CD8-positive, alpha-beta memory T cell (primary cell): ENCODE data around the gene TBC1D2. TPM values are rescaled to one million over a fixed set of nuclear protein-coding genes. Genes with fewer than 3 reads are reported as not detected.
"Not testable (repeated sequence)": the region's sequence is repeated elsewhere in the genome, so short reads cannot be mapped to it uniquely, and the experiment has no call there.

Source experiments
- CTCF ChIA-PET: fragments of 350-600 bp; sonication (Branson Sonifier 250); formaldehyde crosslinking; loops from one replicate; lab custom pipeline; 2021; ENCODE audit warnings: antibody characterized with exemption; lab: Charles Lee
- POLR2A ChIA-PET: fragments of 350-600 bp; sonication (Branson Sonifier 250); formaldehyde crosslinking; loops from one replicate; lab custom pipeline; 2021; ENCODE audit warnings: antibody characterized with exemption; lab: Charles Lee
- DNase-seq, 5 donors: peaks; one replicate each; pipeline versions ENCODE4 v3.0.0 to v3.0.0-alpha.2; 2020 to 2022; ENCODE audit warnings: mixed read lengths in 1 of 5
- H3K27ac ChIP-seq: one replicate; pipeline ENCODE4 v1.7.0; 2013; ENCODE audit warnings: low read depth, mild to moderate bottlenecking, low read length, moderate library complexity
- H3K27me3 ChIP-seq: 2 replicates; pipeline ENCODE4 v1.7.0; 2013; ENCODE audit warnings: low read length, mild to moderate bottlenecking; ENCODE audit not compliant: insufficient read depth, poor library complexity, severe bottlenecking
- H3K36me3 ChIP-seq: 2 replicates; pipeline ENCODE4 v1.7.0; 2013; ENCODE audit warnings: mild to moderate bottlenecking, low read length, moderate library complexity; ENCODE audit not compliant: insufficient read depth
- H3K4me1 ChIP-seq: 2 replicates; pipeline ENCODE4 v1.7.0; 2013; ENCODE audit warnings: mild to moderate bottlenecking, low read length, moderate library complexity; ENCODE audit not compliant: insufficient read depth
- H3K4me3 ChIP-seq: 2 replicates; pipeline ENCODE4 v1.7.0; 2013; ENCODE audit warnings: mild to moderate bottlenecking, low read length
- H3K9me3 ChIP-seq: 2 replicates; pipeline ENCODE4 v1.7.0; 2013; ENCODE audit warnings: mild to moderate bottlenecking, low read length
- H3K27ac Mint-ChIP-seq, 8 donors: one replicate each; pipeline ENCODE4 v1.8.0; 2020 to 2021; ENCODE audit warnings: mixed read lengths in 8 of 8, mild to moderate bottlenecking in 6 of 8, inconsistent platforms in 3 of 8, moderate library complexity in 3 of 8
- H3K27me3 Mint-ChIP-seq, 2 donors: one replicate each; pipeline ENCODE4 v1.8.0; 2020 to 2021; ENCODE audit warnings: mixed read lengths in 2 of 2, mild to moderate bottlenecking in 1 of 2, moderate library complexity in 1 of 2
- H3K36me3 Mint-ChIP-seq, 3 donors: one replicate each; pipeline ENCODE4 v1.8.0; 2020 to 2021; ENCODE audit warnings: mixed read lengths in 3 of 3, inconsistent platforms in 1 of 3, mild to moderate bottlenecking in 1 of 3
- H3K4me1 Mint-ChIP-seq, 3 donors: one replicate each; pipeline ENCODE4 v1.8.0; 2020 to 2021; ENCODE audit warnings: mixed read lengths in 3 of 3, inconsistent platforms in 1 of 3, mild to moderate bottlenecking in 1 of 3
- H3K4me3 Mint-ChIP-seq, 7 donors: one replicate each; pipeline ENCODE4 v1.8.0; 2020 to 2021; ENCODE audit warnings: mixed read lengths in 7 of 7, mild to moderate bottlenecking in 6 of 7, moderate library complexity in 4 of 7, inconsistent platforms in 2 of 7
- H3K9me3 Mint-ChIP-seq, 5 donors: one replicate each; pipeline ENCODE4 v1.8.0; 2020 to 2022; ENCODE audit warnings: mixed read lengths in 5 of 5, mild to moderate bottlenecking in 3 of 5, moderate library complexity in 2 of 5, inconsistent platforms in 1 of 5
- polyA plus RNA-seq: library from polyadenylated mRNA; unstranded; fragments of 300-500 nt; fragmentation: Illumina TruSeq; gene quantifications from one replicate; pipeline ENCODE4 v1.2.3, GENCODE V29; 2021
- total RNA-seq, 2 experiments: library from RNA; stranded (reverse); gene quantifications; one replicate each; pipeline ENCODE4 v1.2.3, GENCODE V29; 2021

Gene TBC1D2
- total and polyA plus RNA-seq, 3 experiments from 2014 or later, result 3.3 to 5.6 (median 4.8) TPM

GRCh38 chr9:98175028-98175569 is 80.3 kb downstream of the TBC1D2 start:
- CTCF ChIA-PET, result no interaction called here
- no peaks in the 10 kb centered on the region for H3K9me3 Mint-ChIP-seq

GRCh38 chr9:98174502-98174918 is 80.9 kb downstream of the TBC1D2 start:
- H3K27me3 Mint-ChIP-seq, H3K4me3 Mint-ChIP-seq, H3K36me3 Mint-ChIP-seq, H3K27me3 ChIP-seq, H3K9me3 Mint-ChIP-seq, DNase-seq, H3K9me3 ChIP-seq, POLR2A ChIA-PET, H3K36me3 ChIP-seq, H3K4me1 ChIP-seq, H3K4me3 ChIP-seq, H3K27ac ChIP-seq: not testable (repeated sequence)
- peaks cover 34 to 39% (median 39%) of the 10 kb centered on the region in 3 donors for H3K4me1 Mint-ChIP-seq
- CTCF ChIA-PET, result interaction anchor here (0.7 kb wide), 1 partner anchor 97 kb away, joined by 3 read pairs; no protein-coding TSS in a partner anchor
- H3K27ac Mint-ChIP-seq, result peak overlapping the region in 4 of 8 donors; percentile 10 to 66 (median 24)

More at GRCh38 chr9:98175028-98175569, 80.3 kb downstream of the TBC1D2 start:
- Mint-ChIP-seq H3K4me1 (peaks cover 31 to 38% (median 37%) of the 10 kb centered on the region in 3 donors), H3K4me3 (no peak overlapping the region), H3K36me3 (peaks cover 0 to 4% (median 1%) of the 10 kb centered on the region in 3 donors), H3K27me3 (no peaks in the 10 kb centered on the region), H3K27ac (peak overlapping the region in 3 of 8 donors; percentile 7 to 77 (median 27))
- no peaks in the 10 kb centered on the region for H3K9me3 ChIP-seq
- no peaks in the 10 kb centered on the region for H3K36me3 ChIP-seq
- no peak overlapping the region for H3K4me3 ChIP-seq
- no peak for DNase-seq
- no peak overlapping the region for H3K27ac ChIP-seq
- peaks cover 2% of the 10 kb centered on the region for H3K4me1 ChIP-seq
- POLR2A ChIA-PET, result no interaction called here
- no peaks in the 10 kb centered on the region for H3K27me3 ChIP-seq

GRCh38 chr9:98173181-98173580 is 82.3 kb downstream of the TBC1D2 start:
- Mint-ChIP-seq H3K4me3 (no peak overlapping the region), H3K36me3 (peaks cover 0 to 4% (median 1%) of the 10 kb centered on the region in 3 donors), H3K4me1 (peaks cover 41 to 48% (median 43%) of the 10 kb centered on the region in 3 donors), H3K27ac (peak overlapping the region in 1 of 8 donors; percentile 63), H3K27me3 (no peaks in the 10 kb centered on the region), H3K9me3 (no peaks in the 10 kb centered on the region)
- Histone ChIP-seq H3K27me3 (no peaks in the 10 kb centered on the region), H3K9me3 (no peaks in the 10 kb centered on the region), H3K4me3 (no peak overlapping the region), H3K4me1 (peaks cover 19% of the 10 kb centered on the region), H3K36me3 (no peaks in the 10 kb centered on the region), H3K27ac (no peak overlapping the region)
- POLR2A ChIA-PET, result no interaction called here
- DNase-seq, result no peak
- CTCF ChIA-PET, result no interaction called here

GRCh38 chr9:98172604-98173003 is 82.8 kb downstream of the TBC1D2 start:
- Mint-ChIP-seq H3K9me3 (no peaks in the 10 kb centered on the region), H3K27ac (peak overlapping the region in 2 of 8 donors; percentile 50 to 89), H3K4me3 (no peak overlapping the region), H3K4me1 (peaks cover 43 to 53% (median 47%) of the 10 kb centered on the region in 3 donors), H3K27me3 (no peaks in the 10 kb centered on the region), H3K36me3 (peaks cover 0 to 3% (median 1%) of the 10 kb centered on the region in 3 donors)
- CTCF ChIA-PET, result no interaction called here
- Histone ChIP-seq H3K36me3 (no peaks in the 10 kb centered on the region), H3K9me3 (no peaks in the 10 kb centered on the region), H3K4me3 (no peak overlapping the region), H3K4me1 (peaks cover 19% of the 10 kb centered on the region), H3K27ac (no peak overlapping the region), H3K27me3 (no peaks in the 10 kb centered on the region)
- DNase-seq, result no peak
- POLR2A ChIA-PET, result no interaction called here

GRCh38 chr9:98171176-98171925 is 84.1 kb downstream of the TBC1D2 start:
- peak overlapping the region; percentile 46 to 87 (median 72) for H3K27ac Mint-ChIP-seq
- POLR2A ChIA-PET, result no interaction called here
- CTCF ChIA-PET, result interaction anchor here (1.3 to 1.5 kb wide), 3 partner anchors 7 to 53 kb away, joined by 3 to 4 read pairs (median 3); no protein-coding TSS in a partner anchor

GRCh38 chr9:98168941-98169488 is 86.4 kb downstream of the TBC1D2 start:
- ChIA-PET POLR2A (interaction anchor here (0.6 to 1.0 kb wide), 2 partner anchors 20 to 50 kb away, joined by 3 to 4 read pairs; partner anchors contain the start of gene TRIM14), CTCF (no interaction called here)
- peak overlapping the region; percentile 41 for H3K27ac ChIP-seq
- Mint-ChIP-seq H3K27ac (peak overlapping the region; percentile 87 to 100 (median 94)), H3K27me3 (no peaks in the 10 kb centered on the region), H3K36me3 (peaks cover 0 to 3% (median 0%) of the 10 kb centered on the region in 3 donors), H3K4me3 (peak overlapping the region in 6 of 7 donors; percentile 55 to 74 (median 62)), H3K9me3 (no peaks in the 10 kb centered on the region), H3K4me1 (peaks cover 53 to 71% (median 66%) of the 10 kb centered on the region in 3 donors)
- H3K36me3 ChIP-seq, result no peaks in the 10 kb centered on the region
- H3K27me3 ChIP-seq, result no peaks in the 10 kb centered on the region
- no peaks in the 10 kb centered on the region for H3K9me3 ChIP-seq
- DNase-seq, result peak in 3 of 5 donors; percentile 5 to 59 (median 26)
- peaks cover 23% of the 10 kb centered on the region for H3K4me1 ChIP-seq
- H3K4me3 ChIP-seq, result peak overlapping the region; percentile 6

More at GRCh38 chr9:98171176-98171925, 84.1 kb downstream of the TBC1D2 start:
- Mint-ChIP-seq H3K36me3 (peaks cover 0 to 3% (median 1%) of the 10 kb centered on the region in 3 donors), H3K4me1 (peaks cover 43 to 60% (median 51%) of the 10 kb centered on the region in 3 donors), H3K27me3 (no peaks in the 10 kb centered on the region), H3K9me3 (no peaks in the 10 kb centered on the region), H3K4me3 (peak overlapping the region in 1 of 7 donors; percentile 51)
- Histone ChIP-seq H3K9me3 (no peaks in the 10 kb centered on the region), H3K27ac (no peak overlapping the region), H3K4me3 (no peak overlapping the region), H3K36me3 (no peaks in the 10 kb centered on the region), H3K27me3 (no peaks in the 10 kb centered on the region), H3K4me1 (peaks cover 19% of the 10 kb centered on the region)
- no peak for DNase-seq

- POLR2A ChIA-PET, result no interaction called here
These were observed 87.2 kb downstream of the TBC1D2 start for GRCh38 chr9:98168153-98168780.

More at GRCh38 chr9:98168153-98168780, 87.2 kb downstream of the TBC1D2 start:
- no peaks in the 10 kb centered on the region for H3K36me3 ChIP-seq
- CTCF ChIA-PET, result no interaction called here
- Mint-ChIP-seq H3K4me3 (peak overlapping the region in 3 of 7 donors; percentile 17 to 48 (median 32)), H3K36me3 (peaks cover 0 to 3% (median 0%) of the 10 kb centered on the region in 3 donors), H3K27ac (peak overlapping the region; percentile 7 to 98 (median 88)), H3K9me3 (no peaks in the 10 kb centered on the region), H3K27me3 (no peaks in the 10 kb centered on the region), H3K4me1 (peaks cover 59 to 78% (median 73%) of the 10 kb centered on the region in 3 donors)
- peaks cover 28% of the 10 kb centered on the region for H3K4me1 ChIP-seq
- H3K9me3 ChIP-seq, result no peaks in the 10 kb centered on the region
- H3K27ac ChIP-seq, result no peak overlapping the region
- no peak for DNase-seq
- H3K4me3 ChIP-seq, result peak overlapping the region; percentile 6
- no peaks in the 10 kb centered on the region for H3K27me3 ChIP-seq
